Activated T-cell treated with anti-CD3 and anti-CD28 coated beads, Interleukin-2, amount 50 U/mL, for 72 hours (primary cell): ENCODE results near the gene RYR2. TPM values are rescaled to one million over a fixed set of nuclear protein-coding genes. Genes with fewer than 3 reads are reported as not detected.

ENCODE experiments used
- ATAC-seq, 2 donors: fragments of 150-1000 bp; cut with Tn5 transposase; replicated peaks in 1 of 2; 2 replicates each; pipeline ENCODE4 v1.10.0; 2021; ENCODE audit warnings: moderate library complexity in 2 of 2, mild to moderate bottlenecking in 1 of 2
- DNase-seq, 2 donors: peaks; one replicate each; pipeline ENCODE4 v3.0.0; 2021 to 2022; ENCODE audit warnings: mixed read lengths in 1 of 2
- H3K27ac Mint-ChIP-seq: one replicate; pipeline ENCODE4 v1.8.0; 2022; ENCODE audit warnings: mild to moderate bottlenecking, moderate library complexity, mixed read lengths
- H3K27me3 Mint-ChIP-seq: one replicate; pipeline ENCODE4 v1.8.0; 2022; ENCODE audit warnings: low read depth, mixed read lengths
- H3K36me3 Mint-ChIP-seq, 2 donors: one replicate each; pipeline ENCODE4 v1.8.0; 2022; ENCODE audit warnings: mixed read lengths in 2 of 2, mild to moderate bottlenecking in 1 of 2; ENCODE audit not compliant: insufficient read depth in 2 of 2
- H3K4me1 Mint-ChIP-seq: one replicate; pipeline ENCODE4 v1.8.0; 2022; ENCODE audit warnings: low read depth, mixed read lengths
- H3K4me3 Mint-ChIP-seq, 2 donors: one replicate each; pipeline ENCODE4 v1.8.0; 2022; ENCODE audit warnings: mild to moderate bottlenecking in 2 of 2, mixed read lengths in 2 of 2, moderate library complexity in 2 of 2
- H3K9me3 Mint-ChIP-seq, 2 donors: one replicate each; pipeline ENCODE4 v1.8.0; 2022; ENCODE audit warnings: mixed read lengths in 2 of 2
- total RNA-seq, 2 donors: library from RNA; stranded (reverse); gene quantifications; one replicate each; pipeline ENCODE4 v1.2.3, GENCODE V29; 2022

RYR2 gene
- total RNA-seq, 2 donors from 2014 or later: 0.02 to 0.19 TPM

DNA sequence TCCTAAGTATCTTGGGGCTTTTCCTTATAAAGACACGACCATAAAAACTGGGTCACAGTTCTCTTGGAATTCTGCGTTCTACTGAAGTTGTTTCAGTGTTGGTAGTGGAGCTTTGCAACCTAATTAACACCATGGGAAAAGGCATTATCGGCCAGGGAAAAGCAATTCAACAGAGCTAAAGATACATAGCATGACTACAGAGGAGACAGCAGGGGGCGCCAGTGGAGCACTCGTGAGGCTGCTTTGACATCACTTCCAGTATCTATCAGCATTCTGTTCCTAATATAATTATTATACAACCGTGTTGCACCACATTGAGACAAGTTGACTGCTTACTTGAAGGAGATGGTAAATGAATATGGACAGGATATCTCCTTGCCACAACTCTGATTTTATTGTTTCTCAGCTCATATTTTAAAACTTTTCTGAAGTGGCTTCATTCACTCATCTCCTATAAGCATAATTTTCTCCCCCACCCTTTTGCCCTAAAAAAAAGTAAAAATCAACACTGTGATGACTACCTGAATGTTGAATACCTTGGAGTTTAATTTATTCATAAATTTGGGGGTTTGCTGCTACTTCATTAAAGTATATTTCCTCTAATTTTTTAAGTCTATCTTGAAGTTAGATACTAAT lies 809.3 kb downstream of the RYR2 start:
- no peaks in the 10 kb centered on the region for H3K4me1 Mint-ChIP-seq
- H3K9me3 Mint-ChIP-seq: peaks cover 0 to 2% of the 10 kb centered on the region in 2 donors
- no peak overlapping the region for H3K27ac Mint-ChIP-seq
- DNase-seq (peak; percentile 25 to 30), ATAC-seq (no peak)
- H3K36me3 Mint-ChIP-seq: no peaks in the 10 kb centered on the region
- no peaks in the 10 kb centered on the region for H3K27me3 Mint-ChIP-seq
- H3K4me3 Mint-ChIP-seq: no peak overlapping the region

DNA sequence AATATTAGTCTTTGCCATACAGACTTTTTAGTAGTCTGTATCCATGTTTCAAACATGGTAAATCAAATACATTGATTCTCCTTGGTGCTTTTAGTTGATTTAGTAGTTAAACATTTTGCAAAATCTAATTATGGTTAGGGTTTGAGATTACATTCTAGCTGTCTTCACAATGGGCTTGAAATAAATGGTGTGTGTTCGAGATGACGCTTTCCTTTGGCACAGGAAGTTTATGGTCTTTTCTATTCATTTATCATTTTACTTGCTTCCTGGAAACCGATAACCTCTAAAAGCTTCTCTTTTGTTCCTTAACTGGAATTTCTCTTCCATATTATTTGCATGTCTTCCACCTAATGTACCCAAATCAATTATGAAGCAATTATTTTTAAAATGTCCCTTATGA lies 810.4 kb downstream of the RYR2 start:
- Mint-ChIP-seq H3K27me3 (no peaks in the 10 kb centered on the region), H3K4me3 (no peak overlapping the region), H3K4me1 (no peaks in the 10 kb centered on the region), H3K36me3 (no peaks in the 10 kb centered on the region), H3K27ac (no peak overlapping the region), H3K9me3 (no peaks in the 10 kb centered on the region)
- no peak for ATAC-seq
- DNase-seq: no peak

DNA sequence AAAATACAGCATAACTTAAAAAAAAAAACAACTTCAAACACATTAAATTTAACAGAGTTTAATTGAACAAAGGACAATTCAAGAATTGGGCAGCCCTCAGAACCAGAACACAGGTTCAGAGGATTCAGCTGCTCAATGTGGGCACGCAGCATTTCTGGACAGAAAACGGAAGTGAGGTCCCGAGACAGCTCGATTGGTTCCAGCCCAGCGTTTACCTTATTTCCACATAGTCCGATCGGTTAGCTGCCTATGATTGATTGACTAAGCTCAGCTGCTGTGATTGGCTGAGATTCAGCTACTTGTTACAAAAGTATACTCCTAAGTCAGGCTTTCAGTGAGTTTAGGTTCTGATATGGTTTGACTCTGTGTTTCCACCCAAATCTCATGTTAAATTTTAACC lies 815.5 kb downstream of the RYR2 start:
- H3K4me1 Mint-ChIP-seq: no peaks in the 10 kb centered on the region
- H3K4me3 Mint-ChIP-seq: no peak overlapping the region
- peaks cover 0 to 2% of the 10 kb centered on the region in 2 donors for H3K9me3 Mint-ChIP-seq
- no peak overlapping the region for H3K27ac Mint-ChIP-seq
- H3K36me3 Mint-ChIP-seq: no peaks in the 10 kb centered on the region
- no peak for DNase-seq
- no peak for ATAC-seq
- no peaks in the 10 kb centered on the region for H3K27me3 Mint-ChIP-seq

DNA sequence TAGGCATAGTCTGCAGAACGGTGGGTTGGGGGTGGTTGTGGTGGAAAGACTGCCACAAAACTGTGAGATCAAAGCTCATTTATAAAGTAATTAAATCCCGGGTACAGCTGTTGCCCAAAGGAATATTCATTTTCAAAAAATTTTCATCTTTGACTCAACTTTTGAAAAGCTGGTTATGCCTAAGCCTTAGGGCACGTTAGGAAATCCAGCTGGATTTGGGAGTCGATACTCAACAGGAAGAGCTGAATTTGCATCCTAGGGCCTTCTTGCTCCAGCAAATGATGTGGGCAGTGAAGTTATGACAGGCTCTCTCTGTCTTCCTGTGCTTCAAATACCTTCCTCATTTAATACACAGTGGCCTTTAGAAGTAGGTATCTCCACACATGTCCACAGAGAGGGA lies 817.0 kb downstream of the RYR2 start:
- no peaks in the 10 kb centered on the region for H3K36me3 Mint-ChIP-seq
- ATAC-seq: no peak
- no peak overlapping the region for H3K27ac Mint-ChIP-seq
- no peaks in the 10 kb centered on the region for H3K4me1 Mint-ChIP-seq
- peaks cover 0 to 2% of the 10 kb centered on the region in 2 donors for H3K9me3 Mint-ChIP-seq
- DNase-seq: no peak
- no peak overlapping the region for H3K4me3 Mint-ChIP-seq
- H3K27me3 Mint-ChIP-seq: no peaks in the 10 kb centered on the region

DNA sequence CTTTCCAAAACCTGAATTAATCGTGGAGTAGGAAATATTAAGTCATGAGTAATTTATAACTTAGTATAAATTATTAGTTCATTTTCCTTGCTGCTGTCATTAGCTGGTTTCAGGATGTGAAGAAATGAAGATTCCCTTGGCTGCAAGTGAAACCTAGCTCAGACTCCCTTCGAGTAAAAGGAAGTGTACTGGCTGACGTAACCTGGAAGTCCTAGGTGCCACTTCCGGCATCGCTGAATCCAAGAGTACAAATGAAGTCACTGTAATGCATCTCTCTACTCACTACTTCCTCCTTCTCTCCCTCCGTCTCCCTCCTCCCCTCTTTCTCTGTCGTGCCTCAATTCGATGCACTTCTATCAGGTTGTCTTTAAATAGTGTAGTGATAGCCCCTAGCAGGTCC lies 820.0 kb downstream of the RYR2 start:
- DNase-seq (no peak), ATAC-seq (no peak)
- Mint-ChIP-seq H3K36me3 (no peaks in the 10 kb centered on the region), H3K4me1 (no peaks in the 10 kb centered on the region), H3K27me3 (peaks cover 5% of the 10 kb centered on the region), H3K27ac (no peak overlapping the region), H3K4me3 (no peak overlapping the region), H3K9me3 (peaks cover 0 to 2% of the 10 kb centered on the region in 2 donors)

DNA sequence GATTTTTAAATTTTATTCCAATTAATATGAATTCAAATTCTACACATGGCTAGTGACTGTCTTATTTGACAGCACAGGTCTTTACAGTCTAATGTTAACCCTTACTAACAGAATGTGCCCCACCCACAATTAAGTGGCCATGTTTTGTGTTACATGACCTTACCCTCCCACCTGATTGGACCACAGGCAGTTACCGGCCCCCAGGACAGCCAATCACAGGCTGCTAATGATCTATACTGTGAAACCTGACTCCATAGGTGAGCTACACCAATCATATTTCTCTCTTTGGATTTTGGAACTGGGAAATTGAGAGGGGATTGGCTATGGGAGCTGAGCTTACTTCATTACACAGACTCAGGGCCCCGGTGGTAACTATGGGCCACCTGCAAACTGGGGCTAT lies 821.2 kb downstream of the RYR2 start:
- no peak overlapping the region for H3K4me3 Mint-ChIP-seq
- ATAC-seq (no peak), DNase-seq (no peak)
- H3K36me3 Mint-ChIP-seq: no peaks in the 10 kb centered on the region
- peaks cover 5% of the 10 kb centered on the region for H3K27me3 Mint-ChIP-seq
- no peaks in the 10 kb centered on the region for H3K4me1 Mint-ChIP-seq
- H3K27ac Mint-ChIP-seq: no peak overlapping the region
- no peaks in the 10 kb centered on the region for H3K9me3 Mint-ChIP-seq

DNA sequence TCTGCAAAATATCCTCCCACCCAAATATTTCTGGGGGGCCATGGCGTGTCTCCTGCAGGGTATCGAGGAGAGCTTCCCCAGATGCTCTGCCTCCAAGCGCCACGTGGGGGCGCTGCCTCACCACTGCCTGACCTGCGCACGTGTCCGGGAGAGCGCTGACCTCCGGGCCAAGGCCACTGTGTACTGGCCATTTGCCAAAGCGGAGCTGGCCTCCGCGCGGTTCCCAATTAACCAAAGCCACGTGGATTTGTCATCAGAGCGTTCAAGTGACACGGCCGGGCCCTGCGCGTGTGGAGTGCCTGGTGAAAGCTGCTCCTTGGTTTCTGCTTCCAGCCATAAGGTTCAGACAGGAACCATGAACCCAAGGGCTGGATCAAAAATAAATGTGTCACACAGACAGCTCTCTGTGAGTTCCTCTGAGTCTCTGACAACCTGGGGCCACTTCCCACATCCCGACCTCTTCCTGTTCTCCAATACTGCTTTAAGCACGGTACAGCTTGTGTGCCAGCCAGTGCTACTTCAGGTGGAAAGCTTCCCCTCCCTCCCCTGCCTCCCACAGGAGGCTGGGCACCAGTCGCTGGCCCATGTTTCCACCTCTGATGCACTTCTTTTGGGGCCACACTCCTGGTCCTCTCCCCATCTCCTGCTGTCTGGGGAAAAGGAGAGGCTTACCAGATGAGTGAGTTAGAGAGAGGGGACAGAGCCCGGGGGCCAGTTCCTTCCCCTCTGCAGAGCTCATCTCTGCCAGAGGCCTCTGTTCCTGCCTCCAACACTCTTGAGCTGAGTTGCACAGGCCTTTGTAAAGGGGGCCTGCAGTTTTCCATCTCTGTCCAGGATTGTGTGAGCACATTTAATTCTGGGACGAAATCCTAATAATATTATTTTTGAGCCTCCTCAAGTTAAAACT lies 822.6 kb downstream of the RYR2 start:
- Mint-ChIP-seq H3K9me3 (peaks cover 0 to 2% of the 10 kb centered on the region in 2 donors), H3K27ac (no peak overlapping the region), H3K4me1 (no peaks in the 10 kb centered on the region), H3K4me3 (peak overlapping the region; percentile 17 to 32), H3K27me3 (peaks cover 5% of the 10 kb centered on the region), H3K36me3 (no peaks in the 10 kb centered on the region)
- DNase-seq (peak; percentile 7 to 50), ATAC-seq (peak; percentile 29 to 57)

DNA sequence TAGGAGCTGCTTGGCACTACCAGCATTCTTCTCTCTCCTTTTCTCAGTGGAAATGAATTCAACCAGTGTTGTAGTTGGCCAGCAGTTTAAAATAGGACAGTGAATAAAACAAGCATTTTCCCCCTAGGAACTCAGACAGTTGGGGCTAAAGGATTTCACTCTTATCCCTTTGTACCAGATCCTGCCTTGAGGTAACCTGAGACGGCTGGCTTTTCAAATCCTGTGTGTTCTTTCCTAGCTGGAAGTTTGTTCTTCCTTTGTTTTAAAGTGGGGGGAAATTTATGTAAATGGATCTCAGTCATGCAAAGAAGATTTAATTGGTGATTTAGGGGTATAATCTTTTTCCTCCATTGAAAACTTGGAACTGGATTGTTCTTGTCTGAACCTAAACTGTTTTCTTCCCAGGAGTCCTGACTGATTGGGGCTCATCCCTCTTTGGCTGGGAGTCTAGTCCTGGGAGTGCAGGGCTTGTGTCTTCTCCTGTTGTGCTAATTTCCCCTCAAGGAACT lies 825.5 kb downstream of the RYR2 start:
- DNase-seq: no peak
- H3K36me3 Mint-ChIP-seq: no peaks in the 10 kb centered on the region
- peaks cover 5% of the 10 kb centered on the region for H3K27me3 Mint-ChIP-seq

DNA sequence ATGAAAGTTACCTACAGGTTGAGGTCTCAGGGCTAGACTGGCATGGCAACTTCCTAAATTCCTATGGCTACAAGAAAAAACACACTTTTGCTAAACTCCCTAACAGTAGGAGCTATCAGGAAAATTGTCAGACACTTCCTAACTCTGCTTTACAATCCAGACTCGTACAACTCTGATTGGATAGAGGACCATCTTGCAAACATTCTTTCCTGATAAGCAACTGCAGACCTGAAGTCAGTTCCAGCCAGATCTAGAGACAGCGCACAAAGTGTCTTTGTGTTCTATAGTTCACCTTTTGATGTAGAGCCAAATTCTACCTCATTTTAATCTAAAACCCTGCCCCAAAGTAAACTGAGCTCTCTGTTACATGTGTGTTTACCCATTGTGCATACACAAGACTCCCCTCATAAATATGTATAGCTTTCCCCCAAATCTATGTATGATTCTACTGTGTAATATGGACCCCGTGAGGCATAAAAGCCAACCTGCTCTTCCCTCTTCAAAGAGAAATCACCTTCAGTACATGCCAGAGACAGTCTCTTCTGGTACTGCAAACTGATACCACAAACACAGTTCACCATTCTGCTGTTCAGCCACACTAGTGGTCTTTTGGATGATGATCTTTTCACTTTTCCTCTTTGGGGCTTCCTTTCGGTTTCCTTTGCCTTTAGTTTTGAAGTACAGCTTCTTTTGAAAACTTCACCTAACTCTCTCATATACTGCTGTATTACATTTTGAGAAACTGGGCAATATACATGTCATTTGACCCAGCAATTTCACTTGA lies 827.0 kb downstream of the RYR2 start:
- H3K36me3 Mint-ChIP-seq: no peaks in the 10 kb centered on the region
- H3K27ac Mint-ChIP-seq: no peak overlapping the region
- H3K4me1 Mint-ChIP-seq: no peaks in the 10 kb centered on the region
- ATAC-seq (no peak), DNase-seq (no peak)
- H3K9me3 Mint-ChIP-seq: peaks cover 0 to 2% of the 10 kb centered on the region in 2 donors
- peaks cover 5% of the 10 kb centered on the region for H3K27me3 Mint-ChIP-seq
- no peak overlapping the region for H3K4me3 Mint-ChIP-seq

More for the DNA sequence above, 825.5 kb downstream of the RYR2 start:
- Mint-ChIP-seq H3K27ac (no peak overlapping the region), H3K4me1 (no peaks in the 10 kb centered on the region), H3K9me3 (peaks cover 0 to 2% of the 10 kb centered on the region in 2 donors), H3K4me3 (no peak overlapping the region)
- ATAC-seq: no peak

DNA sequence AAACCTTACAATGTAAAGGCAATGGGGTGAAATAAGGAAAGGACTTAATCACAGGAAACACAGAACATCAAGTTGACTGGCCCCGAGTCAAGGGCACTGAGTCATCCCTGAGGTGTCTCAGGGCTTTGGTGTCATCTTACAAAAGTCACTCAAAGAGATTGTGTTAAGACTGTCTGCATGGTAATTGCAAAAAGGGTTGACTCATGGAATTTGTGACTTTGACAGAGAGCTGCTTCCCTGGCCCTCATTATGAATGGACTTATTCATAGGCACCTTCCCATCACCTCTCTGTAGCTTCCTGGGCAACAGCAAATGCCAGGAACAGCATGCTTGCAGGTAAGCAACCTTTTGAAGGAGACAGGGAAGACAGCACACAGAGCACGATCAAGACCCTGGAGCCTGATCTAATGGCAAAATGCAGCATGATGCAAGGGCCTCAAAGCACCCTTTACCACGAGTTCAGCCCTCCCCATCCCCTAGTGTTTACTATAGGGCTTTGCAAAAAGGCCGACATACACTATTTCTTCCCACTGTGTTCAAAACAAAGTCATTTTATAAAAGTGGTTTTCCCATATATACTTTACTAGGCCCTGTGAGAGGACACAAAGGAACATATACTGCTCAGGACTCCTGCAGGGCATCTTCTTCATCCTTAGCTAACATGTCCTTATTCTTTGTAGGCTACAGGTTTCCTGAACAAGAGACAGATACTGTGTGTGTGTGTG lies 831.7 kb downstream of the RYR2 start:
- Mint-ChIP-seq H3K4me3 (no peak overlapping the region), H3K36me3 (no peaks in the 10 kb centered on the region), H3K27ac (no peak overlapping the region), H3K9me3 (peaks cover 0 to 2% of the 10 kb centered on the region in 2 donors), H3K4me1 (no peaks in the 10 kb centered on the region), H3K27me3 (no peaks in the 10 kb centered on the region)
- peak; percentile 51 to 89 for ATAC-seq
- DNase-seq: peak in 1 of 2 donors; percentile 5

DNA sequence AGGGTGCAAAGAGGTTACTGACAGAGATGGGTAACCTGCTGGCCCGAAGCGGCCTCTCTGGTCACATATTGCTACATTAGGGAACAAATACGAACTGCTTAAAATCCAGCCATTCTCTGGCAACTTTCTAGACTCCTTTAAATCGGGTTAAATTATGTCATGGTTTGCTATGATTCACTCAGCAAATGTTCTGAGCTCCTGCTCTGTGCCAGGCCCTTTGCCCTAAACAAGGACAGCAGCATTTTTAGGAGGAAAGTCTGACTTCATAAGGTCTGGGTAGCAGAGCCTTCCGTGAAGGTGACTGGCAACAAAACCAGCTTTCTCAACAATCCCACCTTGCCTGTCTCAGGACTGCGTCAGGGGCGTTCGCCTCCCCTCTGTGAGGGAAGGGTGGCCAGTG lies 833.3 kb downstream of the RYR2 start:
- no peaks in the 10 kb centered on the region for H3K9me3 Mint-ChIP-seq
- no peak for DNase-seq
- no peak for ATAC-seq
- no peaks in the 10 kb centered on the region for H3K4me1 Mint-ChIP-seq
- no peak overlapping the region for H3K27ac Mint-ChIP-seq
- H3K4me3 Mint-ChIP-seq: no peak overlapping the region
- no peaks in the 10 kb centered on the region for H3K36me3 Mint-ChIP-seq
- no peaks in the 10 kb centered on the region for H3K27me3 Mint-ChIP-seq

DNA sequence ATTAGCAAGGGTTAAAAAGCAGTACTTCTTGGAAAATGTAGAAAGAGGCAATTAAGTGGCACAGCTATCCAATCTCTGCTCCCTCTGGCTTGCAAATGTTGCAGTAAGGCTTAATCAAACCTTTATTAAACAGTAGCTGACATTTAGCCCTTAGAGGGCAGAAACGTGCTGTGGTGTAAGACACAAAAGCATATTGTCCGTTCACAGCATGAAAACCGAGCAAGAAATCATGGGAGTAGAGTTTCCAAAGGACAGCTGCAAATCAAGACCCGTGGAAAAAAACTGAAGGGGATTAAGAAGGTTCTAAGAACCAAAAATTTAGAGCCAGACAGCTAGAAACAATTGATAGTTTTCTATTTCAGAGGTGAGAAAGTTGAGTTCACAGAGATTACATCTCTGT lies 835.6 kb downstream of the RYR2 start:
- no peaks in the 10 kb centered on the region for H3K4me1 Mint-ChIP-seq

More for the DNA sequence above, 835.6 kb downstream of the RYR2 start:
- Mint-ChIP-seq H3K36me3 (no peaks in the 10 kb centered on the region), H3K4me3 (no peak overlapping the region), H3K9me3 (no peaks in the 10 kb centered on the region), H3K27me3 (no peaks in the 10 kb centered on the region), H3K27ac (no peak overlapping the region)
- DNase-seq (no peak), ATAC-seq (no peak)
